HCT116 (cell line): ENCODE measurements around the gene ZNF536. TPM values are rescaled to one million over a fixed set of nuclear protein-coding genes. Genes with fewer than 3 reads are reported as not detected.

Source experiments
- ATAC-seq: fragments of 200-7000 bp; cut with Tn5 transposase; 2 replicates; pipeline ENCODE4 v1.9.1; 2020; ENCODE audit warnings: mild to moderate bottlenecking, moderate library complexity
- BruUV-seq: library from RNA; stranded (reverse); fragments of 400-500 nt; replicated peaks from 2 replicates; lab custom pipeline; 2021; lab: Mats Ljungman, UMichigan
- CTCF ChIA-PET: fragments of 300-600 bp; sonication (Branson Sonifier 250); formaldehyde crosslinking; loops from one replicate; lab custom pipeline; 2021; ENCODE audit warnings: antibody characterized with exemption; lab: Charles Lee
- POLR2A ChIA-PET: fragments of 300-600, 350-600 bp; sonication (Branson Sonifier 250); formaldehyde crosslinking; loops from one replicate; lab custom pipeline; 2021; ENCODE audit warnings: antibody characterized with exemption; lab: Charles Lee
- RAD21 ChIA-PET, 2 experiments: fragments of 300-600 bp; sonication (Branson Sonifier 250); formaldehyde crosslinking; loops; one replicate each; lab custom pipeline; 2023; ENCODE audit warnings: low total read pairs in 2 of 2; ENCODE audit not compliant: uncharacterized antibody in 2 of 2, unreplicated experiment in 2 of 2, low non-redundant PET in 1 of 2; lab: Charles Lee
- DNase-seq: peaks from one replicate; pipeline ENCODE4 v3.0.0-alpha.2; 2010; ENCODE audit warnings: low read depth, low spot score
- H2AFZ ChIP-seq: fragments of 200-600 bp; shearing (Covaris generic), sonication (generic); 2 replicates; pipeline ENCODE4 v1.6.1; 2017; ENCODE audit warnings: low read depth, mixed run types, mixed read lengths, antibody characterized with exemption, low read length; ENCODE audit not compliant: poor library complexity, severe bottlenecking
- H3K27ac ChIP-seq: 2 replicates; pipeline ENCODE4 v1.5.1; 2012; ENCODE audit warnings: low read depth, low read length
- H3K27me3 ChIP-seq: fragments of 200-600 bp; sonication (generic); 2 replicates; pipeline ENCODE4 v1.6.1; 2016; ENCODE audit warnings: mixed run types, low read length, mixed read lengths; ENCODE audit not compliant: insufficient read depth
- H3K36me3 ChIP-seq, 2 experiments: fragments of 200-500 bp in 1 of 2; fragments of 200-600 bp in 1 of 2; sonication (Bioruptor generic) in 1 of 2; sonication (generic) in 1 of 2; 2 replicates each; pipeline versions ENCODE4 v1.5.1 to v1.6.1; 2014 to 2016; ENCODE audit warnings: low read length in 2 of 2, inconsistent platforms in 1 of 2, mixed read lengths in 1 of 2, mixed run types in 1 of 2; ENCODE audit not compliant: insufficient read depth in 2 of 2, control insufficient read depth in 1 of 2
- H3K4me1 ChIP-seq, 2 experiments: fragments of 200-600 bp in 1 of 2; sonication (generic) in 1 of 2; 2 replicates each; pipeline versions ENCODE4 v1.5.1 to v1.6.1; 2012 to 2017; ENCODE audit warnings: low read length in 2 of 2, inconsistent platforms in 1 of 2, mild to moderate bottlenecking in 1 of 2, mixed read lengths in 1 of 2, mixed run types in 1 of 2, moderate library complexity in 1 of 2; ENCODE audit not compliant: insufficient read depth in 2 of 2, control insufficient read depth in 1 of 2
- H3K4me2 ChIP-seq: fragments of 200-600 bp; sonication (generic); 2 replicates; pipeline ENCODE4 v1.6.1; 2017; ENCODE audit warnings: mixed run types, low read length, mixed read lengths
- H3K4me3 ChIP-seq, 2 experiments: fragments of 200-600 bp in 1 of 2; sonication (generic) in 1 of 2; replicated peaks in 1 of 2; 2 replicates each; pipeline ENCODE4 v1.5.1; 2011 to 2016; ENCODE audit warnings: low read length in 2 of 2, control low read depth in 1 of 2, low read depth in 1 of 2, mild to moderate bottlenecking in 1 of 2, mixed read lengths in 1 of 2, mixed run types in 1 of 2
- H3K79me2 ChIP-seq: fragments of 200-600 bp; sonication (generic); 2 replicates; pipeline ENCODE4 v1.6.1; 2017; ENCODE audit warnings: mild to moderate bottlenecking, mixed run types, low read length, moderate library complexity, mixed read lengths; ENCODE audit not compliant: insufficient read depth
- H3K9ac ChIP-seq: fragments of 200-600 bp; sonication (generic); 2 replicates; pipeline ENCODE4 v1.6.1; 2016; ENCODE audit warnings: low read length, mixed read lengths
- H3K9me2 ChIP-seq: fragments of 200-600 bp; sonication (generic), shearing (Covaris generic); 2 replicates; pipeline ENCODE4 v1.6.1; 2017; ENCODE audit warnings: mixed run types, mild to moderate bottlenecking, moderate library complexity; ENCODE audit not compliant: insufficient read depth
- H3K9me3 ChIP-seq, 2 experiments: fragments of 200-500 bp in 1 of 2; fragments of 200-600 bp in 1 of 2; sonication (Bioruptor generic) in 1 of 2; sonication (generic) in 1 of 2; 2 replicates each; pipeline ENCODE4 v1.6.1; 2014 to 2017; ENCODE audit warnings: low read length in 2 of 2, mixed read lengths in 2 of 2, inconsistent platforms in 1 of 2, low read depth in 1 of 2, mild to moderate bottlenecking in 1 of 2, mixed run types in 1 of 2, moderate library complexity in 1 of 2; ENCODE audit not compliant: control insufficient read depth in 1 of 2, insufficient read depth in 1 of 2
- H4K20me1 ChIP-seq: fragments of 200-600 bp; sonication (generic), shearing (Covaris generic); 2 replicates; pipeline ENCODE4 v1.6.1; 2017; ENCODE audit warnings: mixed run types, mild to moderate bottlenecking, moderate library complexity; ENCODE audit not compliant: insufficient read depth
- ATF3 ChIP-seq: IDR thresholded peaks from 2 replicates; pipeline ENCODE4 v1.6.1; 2012
- CBX3 ChIP-seq: IDR thresholded peaks from 2 replicates; pipeline ENCODE4 v1.6.1; 2012; ENCODE audit warnings: low read depth
- CEBPB ChIP-seq: IDR thresholded peaks from 2 replicates; pipeline ENCODE4 v1.6.1; 2012; ENCODE audit warnings: low read depth
- ELF1 ChIP-seq: IDR thresholded peaks from 2 replicates; pipeline ENCODE4 v1.6.1; 2012; ENCODE audit warnings: low read depth, borderline replicate concordance
- EZH2 ChIP-seq: fragments of 200-600 bp; sonication (generic); IDR thresholded peaks from 2 replicates; pipeline ENCODE4 v1.6.1; 2017; ENCODE audit warnings: antibody characterized with exemption, mixed run types
- FOSL1 ChIP-seq: IDR thresholded peaks from 2 replicates; pipeline ENCODE4 v1.6.1; 2012; ENCODE audit warnings: low read depth
- JUND ChIP-seq: IDR thresholded peaks from 2 replicates; pipeline ENCODE4 v1.6.1; 2012
- MAX ChIP-seq: IDR thresholded peaks from 2 replicates; pipeline ENCODE4 v1.6.1; 2012
- POLR2A ChIP-seq: IDR thresholded peaks from 2 replicates; pipeline ENCODE4 v1.7.0; 2011; ENCODE audit warnings: borderline replicate concordance; ENCODE audit not compliant: insufficient read depth, insufficient read length; ENCODE audit errors: extremely low read depth
- POLR2AphosphoS5 ChIP-seq: IDR thresholded peaks from 2 replicates; pipeline ENCODE4 v1.6.1; 2011; ENCODE audit warnings: mild to moderate bottlenecking, low read depth, low read length, moderate library complexity
- RAD21 ChIP-seq: IDR thresholded peaks from 2 replicates; pipeline ENCODE4 v1.6.1; 2012; ENCODE audit warnings: low read depth, mild to moderate bottlenecking
- REST ChIP-seq: IDR thresholded peaks from 2 replicates; pipeline ENCODE4 v1.6.1; 2012; ENCODE audit warnings: low read depth
- SIN3A ChIP-seq: IDR thresholded peaks from 2 replicates; pipeline ENCODE4 v1.6.1; 2012; ENCODE audit warnings: low read depth
- SP1 ChIP-seq: IDR thresholded peaks from 2 replicates; pipeline ENCODE4 v1.6.1; 2012; ENCODE audit warnings: low read depth
- SRF ChIP-seq: IDR thresholded peaks from 2 replicates; pipeline ENCODE4 v1.6.1; 2012; ENCODE audit warnings: low read depth
- TCF7L2 ChIP-seq: IDR thresholded peaks from 2 replicates; pipeline ENCODE4 v1.7.0; 2011; ENCODE audit warnings: borderline replicate concordance, inconsistent platforms; ENCODE audit not compliant: insufficient read depth, insufficient read length; ENCODE audit errors: extremely low read depth
- YY1 ChIP-seq: IDR thresholded peaks from 2 replicates; pipeline ENCODE4 v1.6.1; 2011; ENCODE audit warnings: low read length, low read depth, moderate library complexity, mild to moderate bottlenecking; ENCODE audit not compliant: insufficient replicate concordance; ENCODE audit errors: extremely low read depth
- ZBTB33 ChIP-seq: IDR thresholded peaks from 2 replicates; pipeline ENCODE4 v1.6.1; 2011; ENCODE audit warnings: mild to moderate bottlenecking, low read length, moderate library complexity; ENCODE audit not compliant: insufficient replicate concordance; ENCODE audit errors: extremely low read depth
- ZFX ChIP-seq: fragments of 450-650 bp; IDR thresholded peaks from 2 replicates; pipeline ENCODE4 v1.6.1; 2017
- ZNF274 ChIP-seq: fragments of 200-500 bp; sonication (Bioruptor generic); IDR thresholded peaks from 2 replicates; pipeline ENCODE4 v1.6.1; 2014; ENCODE audit warnings: mild to moderate bottlenecking, low read depth, low read length, inconsistent platforms
- intact Hi-C: fragments of 100-400 bp; cut with micrococcal nuclease; formaldehyde crosslinking; loops from 2 replicates; pipeline ENCODE4 v1.10.0; 2022
- total RNA-seq: library from RNA; stranded (reverse); gene quantifications from one replicate; pipeline ENCODE4 v1.2.1, GENCODE V29; 2021; ENCODE audit not compliant: unreplicated experiment

The ZNF536 gene
- total RNA-seq, 1 experiment from 2014 or later: not detected

GRCh38 chr19:30338041-30338456, 34.1 kb upstream of the ZNF536 start:
- Histone ChIP-seq H3K27ac (no peak overlapping the region), H3K9me2 (no peaks in the 10 kb centered on the region), H2AFZ (no peak overlapping the region), H3K9ac (no peak overlapping the region), H3K79me2 (no peaks in the 10 kb centered on the region), H3K4me1 (no peaks in the 10 kb centered on the region), H3K27me3 (peaks cover 24% of the 10 kb centered on the region), H3K4me2 (no peak overlapping the region), H4K20me1 (no peaks in the 10 kb centered on the region), H3K36me3 (no peaks in the 10 kb centered on the region), H3K4me3 (no peak overlapping the region), H3K9me3 (no peaks in the 10 kb centered on the region)
- TF ChIP-seq ZNF274: no peak
- TF ChIP-seq ZBTB33: no peak
- TF ChIP-seq ELF1: no peak
- TF ChIP-seq CEBPB: no peak
- no peak for TF ChIP-seq JUND
- TF ChIP-seq MAX: no peak
- no peak for TF ChIP-seq CBX3
- no peak for TF ChIP-seq POLR2A
- no peak for TF ChIP-seq SP1
- TF ChIP-seq REST: no peak
- no peak for TF ChIP-seq SIN3A
- TF ChIP-seq RAD21: no peak
- TF ChIP-seq SRF: no peak
- TF ChIP-seq TCF7L2: no peak
- TF ChIP-seq YY1: no peak
- TF ChIP-seq EZH2: no peak
- TF ChIP-seq ATF3: no peak
- no peak for TF ChIP-seq POLR2AphosphoS5
- TF ChIP-seq ZFX: no peak
- TF ChIP-seq FOSL1: no peak
- intact Hi-C loops: no loop called here
- ChIA-PET CTCF (no interaction called here), RAD21 (no interaction called here), POLR2A (no interaction called here)
- DNase-seq: no peak
- no TSS peak for BruUV-seq
- ATAC-seq: no peak
